Stimulated activated CD4-positive, alpha-beta T cell treated with anti-CD3 and anti-CD28 coated beads, Interleukin-4, amount 100 ng/mL, for 4 hours (primary cell): ENCODE measurements around the gene CTSO.
"Not testable (repeated sequence)": the region's sequence is repeated elsewhere in the genome, so short reads cannot be mapped to it uniquely, and the experiment has no call there.

ENCODE experiments used
- DNase-seq, 2 experiments: peaks; one replicate each; pipeline ENCODE4 v3.0.0-alpha.2; 2020

Gene CTSO

GRCh38 chr4:155904331-155904730 is 49.3 kb downstream of the CTSO start:
- DNase-seq, result no peak

DNA sequence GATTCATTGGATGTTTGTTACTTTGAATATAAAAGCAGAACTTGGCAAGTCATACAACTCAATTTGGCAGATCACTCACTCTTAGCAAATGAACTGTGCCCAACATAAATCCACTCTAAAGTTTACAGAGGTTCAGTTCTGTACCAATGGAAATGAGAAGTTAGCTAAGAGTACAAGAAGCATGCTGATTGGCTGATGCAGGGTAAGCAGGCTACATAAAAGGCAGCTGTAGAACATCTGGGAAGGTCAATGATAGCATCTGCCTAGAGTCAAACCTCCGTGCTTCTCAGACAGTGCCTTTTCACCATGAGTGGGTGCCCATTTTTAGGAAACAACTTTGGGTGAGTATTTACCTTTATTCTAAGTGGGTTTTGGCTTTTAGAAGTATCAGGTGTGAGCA is 50.2 kb downstream of the CTSO start, which contains the start of gene TDO2:
Gene TDO2, plus strand, starts transcription at position 244 of the 400 bp plus-strand sequence. Its CDS starts 63 bp downstream, at position 307.
- DNase-seq, result no peak

DNA sequence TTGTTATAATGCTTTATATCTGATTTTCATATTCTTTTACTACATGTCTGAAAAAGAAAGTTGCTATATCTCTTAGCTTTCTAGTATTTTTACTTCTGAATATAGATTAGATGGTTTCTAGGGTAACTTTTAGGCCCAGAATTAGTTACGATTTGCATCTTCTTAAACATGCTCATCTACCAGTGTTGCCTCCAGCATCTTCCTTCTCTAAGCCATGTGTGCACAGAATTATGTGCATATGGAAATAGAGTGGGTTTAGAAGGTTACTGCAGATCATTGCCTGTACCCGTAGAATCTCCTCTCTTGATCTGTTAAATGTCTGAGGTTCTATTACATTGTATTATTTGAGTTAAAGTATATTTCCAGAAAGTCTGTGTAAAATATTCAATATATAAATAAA is 52.7 kb downstream of the CTSO start:
- DNase-seq, result no peak

GRCh38 chr4:155900381-155900780 is 53.3 kb downstream of the CTSO start:
- no peak for DNase-seq

DNA sequence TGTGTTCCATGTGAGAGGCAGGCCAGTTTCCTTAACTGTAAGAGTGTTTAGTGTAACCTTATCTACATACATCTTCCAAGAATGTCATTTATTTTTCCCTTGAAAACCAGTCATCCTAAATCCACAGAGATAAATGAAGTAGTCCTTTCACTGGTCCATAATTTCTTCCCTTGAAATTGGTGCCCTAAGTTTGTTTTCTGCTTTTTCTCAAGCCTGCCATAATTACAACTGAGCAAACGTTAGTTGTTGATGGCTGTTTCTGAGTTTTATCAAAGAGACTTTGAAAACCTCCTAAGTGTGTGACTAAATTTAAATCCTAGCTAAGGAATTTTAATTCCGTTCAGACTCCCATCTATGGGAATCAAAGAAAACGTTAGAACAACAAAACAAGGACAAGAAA is 53.8 kb downstream of the CTSO start:
- DNase-seq, result no peak

DNA sequence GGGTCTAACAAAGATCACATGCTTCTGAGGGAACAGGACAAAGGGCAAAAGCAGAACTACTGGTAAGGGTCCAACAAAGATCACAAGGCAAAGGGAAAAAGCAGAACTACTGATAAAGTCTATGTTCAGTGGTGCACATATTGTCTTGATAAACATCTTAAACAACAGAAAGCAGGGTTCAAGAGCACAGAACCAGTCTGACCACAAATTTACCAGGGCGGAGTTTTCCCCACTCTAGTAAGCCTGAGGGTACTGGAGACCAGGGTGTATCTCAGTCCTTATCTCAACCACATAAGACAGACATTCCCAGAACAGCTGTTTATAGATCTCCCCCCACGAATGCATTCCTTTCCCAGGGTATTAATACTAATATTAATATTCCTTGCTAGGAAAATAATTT is 55.3 kb downstream of the CTSO start:
- not testable (repeated sequence) for DNase-seq

DNA sequence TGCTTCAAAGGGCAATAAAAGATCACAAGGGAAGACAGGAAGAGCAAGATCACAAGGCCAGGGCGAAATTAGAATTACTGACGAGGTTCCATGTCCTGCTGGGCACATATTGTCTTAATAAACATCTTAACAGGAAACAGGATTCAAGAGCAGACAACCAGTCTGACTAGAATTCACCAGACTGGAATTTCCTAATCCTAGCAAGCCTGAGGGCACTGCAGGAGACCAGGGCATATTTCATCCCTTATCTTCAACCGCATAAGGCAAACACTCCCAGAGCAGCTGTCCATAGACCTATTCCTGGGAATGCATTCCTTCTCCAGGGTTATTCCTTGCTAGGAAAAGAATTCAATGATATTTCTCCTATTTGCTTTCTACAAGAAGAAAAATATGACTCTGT is 62.6 kb downstream of the CTSO start:
- DNase-seq, result no peak

DNA sequence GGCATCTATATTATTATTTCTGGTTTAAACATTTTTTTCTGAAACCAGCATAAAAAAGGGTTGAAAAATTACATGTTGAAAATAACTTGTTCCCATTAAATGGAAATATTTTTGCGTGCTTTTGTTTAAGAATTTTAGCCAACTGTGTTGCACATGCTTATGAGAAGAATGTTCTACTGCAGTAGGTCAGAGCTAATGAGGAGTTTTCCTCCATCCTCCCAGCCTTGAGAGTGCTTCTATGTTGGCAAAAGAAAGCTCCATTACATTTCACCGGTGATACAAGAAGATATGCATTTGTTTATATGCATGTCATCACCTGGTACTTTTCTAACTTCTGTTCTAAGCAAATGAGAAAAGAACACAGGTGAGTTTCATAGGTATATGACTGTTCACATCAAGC is 63.7 kb downstream of the CTSO start:
- no peak for DNase-seq

DNA sequence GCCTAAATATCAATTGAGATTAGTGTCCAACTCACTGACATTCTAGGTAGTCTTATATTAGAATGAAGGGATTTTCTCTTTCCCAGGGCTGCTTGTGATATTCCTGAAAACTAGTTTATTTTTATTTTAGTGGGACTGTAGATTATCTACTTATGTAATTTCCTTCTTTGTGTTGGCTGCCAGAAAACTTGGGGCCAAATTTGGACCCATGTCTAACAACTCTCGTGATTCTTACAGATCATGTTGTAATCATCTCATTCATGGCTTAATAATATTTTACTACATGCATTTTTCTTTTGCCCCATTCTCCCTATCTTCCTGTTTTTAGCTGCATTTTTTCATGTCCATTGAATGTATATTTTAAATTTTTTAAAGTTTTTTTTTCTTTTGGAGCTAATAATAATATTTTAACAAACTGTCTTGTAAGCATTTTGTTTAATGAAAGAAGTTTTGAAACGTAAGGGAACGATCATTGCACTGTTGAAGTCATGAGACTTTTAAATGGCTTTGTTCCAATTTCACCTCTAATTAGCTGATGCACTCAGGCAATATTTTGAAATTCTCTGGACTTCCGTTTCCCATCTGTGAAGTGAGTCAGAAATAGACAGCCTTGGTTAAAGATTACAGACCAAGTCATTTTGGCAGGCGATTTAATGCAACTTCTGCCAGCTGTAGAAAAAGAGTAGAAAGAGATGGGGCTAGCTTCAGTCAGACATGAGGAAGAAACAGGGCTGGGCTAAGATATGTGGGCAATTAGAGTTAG is 64.5 kb downstream of the CTSO start:
- no peak for DNase-seq

DNA sequence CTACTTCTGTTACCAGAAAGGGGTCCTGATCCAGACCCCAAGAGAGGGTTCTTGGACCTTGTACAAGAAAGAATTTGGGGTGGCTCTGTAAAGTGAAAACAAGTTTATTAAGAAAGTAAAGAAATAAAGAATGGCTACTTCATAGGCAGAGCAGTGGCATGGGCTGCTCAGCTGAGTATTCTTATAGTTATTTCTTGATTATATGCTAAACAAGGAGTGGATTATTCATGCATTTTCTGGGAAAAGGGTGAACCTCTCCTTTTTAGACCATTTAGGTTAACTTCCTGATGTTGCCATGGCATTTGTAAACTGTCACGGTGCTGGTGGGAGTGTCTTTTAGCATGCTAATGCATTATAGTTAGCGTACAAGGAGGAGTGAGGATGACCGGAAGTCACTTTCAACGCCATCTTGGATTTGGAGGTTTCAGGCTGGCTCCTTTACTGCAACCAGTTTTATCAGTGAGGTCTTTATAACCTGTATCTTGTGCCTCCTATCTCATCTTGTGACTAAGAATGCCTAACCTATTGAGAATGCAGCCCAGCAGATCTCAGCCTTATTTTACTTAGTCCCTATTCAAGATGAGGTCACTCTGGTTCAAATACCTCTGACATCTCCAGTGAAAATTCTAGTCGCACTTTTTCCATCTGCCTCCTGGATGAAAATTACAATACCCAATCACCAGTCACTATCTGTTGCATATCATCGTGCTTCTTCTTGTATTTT is 65.7 kb downstream of the CTSO start:
- no peak for DNase-seq

DNA sequence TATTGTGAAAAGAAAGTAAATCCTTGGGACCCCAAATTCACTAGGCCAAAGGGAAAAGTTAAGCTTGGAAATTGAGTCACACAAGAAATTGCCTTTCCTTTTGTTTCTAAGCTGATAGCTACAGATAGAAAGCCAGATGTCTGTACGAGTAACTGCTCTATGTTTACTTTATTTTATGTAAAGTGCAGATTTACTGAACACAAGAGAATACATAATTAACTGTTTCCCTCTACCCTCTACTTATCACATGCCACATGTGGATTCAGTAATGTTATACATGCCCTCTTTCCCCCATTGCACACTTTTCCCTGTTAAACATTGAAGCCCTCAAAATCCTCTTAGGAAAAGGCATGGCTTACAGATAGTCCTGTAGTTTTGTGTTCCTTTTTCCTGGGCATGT is 66.6 kb downstream of the CTSO start:
- no peak for DNase-seq

DNA sequence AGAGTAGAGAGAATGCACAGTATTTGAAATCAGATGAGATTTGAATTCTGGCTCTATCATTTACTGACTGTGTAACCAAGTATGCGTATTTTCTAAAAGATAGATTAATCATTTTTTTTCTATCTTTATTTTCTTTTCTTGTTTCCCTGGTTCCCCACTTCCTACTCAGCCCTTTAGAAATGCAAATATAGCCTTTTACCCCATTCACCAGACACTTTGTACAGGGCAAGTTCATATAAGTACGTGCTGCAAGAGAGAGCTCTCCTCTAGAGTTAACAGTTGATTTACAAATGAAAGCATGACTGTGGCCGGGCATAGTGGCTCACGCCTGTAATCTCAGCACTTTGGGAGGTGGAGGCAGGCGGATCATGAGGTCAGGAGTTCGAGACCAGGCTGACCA is 68.0 kb downstream of the CTSO start:
- no peak for DNase-seq

- no peak for DNase-seq
Observed at GRCh38 chr4:155883895-155884294, 69.8 kb downstream of the CTSO start.

- no peak for DNase-seq
Observed at GRCh38 chr4:155881555-155881954, 72.1 kb downstream of the CTSO start.

DNA sequence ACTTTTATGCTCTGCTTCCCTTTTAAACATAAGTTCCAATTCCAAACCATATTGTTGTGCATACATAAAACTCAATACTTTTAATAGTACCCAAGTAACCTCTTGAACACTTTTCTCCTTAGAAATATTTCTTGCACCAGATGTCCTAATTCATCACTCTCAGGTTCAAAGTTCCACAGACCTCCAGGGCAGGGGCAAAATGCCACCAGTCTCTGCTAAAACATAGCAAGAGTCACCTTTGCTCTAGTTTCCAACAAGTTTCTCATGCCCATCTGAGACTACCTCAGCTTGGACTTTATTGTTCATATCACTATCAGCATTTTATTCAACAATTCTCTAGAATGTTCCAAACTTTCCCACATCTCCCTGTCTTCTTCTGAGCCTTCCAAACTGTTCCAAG is 73.9 kb downstream of the CTSO start:
- no peak for DNase-seq

DNA sequence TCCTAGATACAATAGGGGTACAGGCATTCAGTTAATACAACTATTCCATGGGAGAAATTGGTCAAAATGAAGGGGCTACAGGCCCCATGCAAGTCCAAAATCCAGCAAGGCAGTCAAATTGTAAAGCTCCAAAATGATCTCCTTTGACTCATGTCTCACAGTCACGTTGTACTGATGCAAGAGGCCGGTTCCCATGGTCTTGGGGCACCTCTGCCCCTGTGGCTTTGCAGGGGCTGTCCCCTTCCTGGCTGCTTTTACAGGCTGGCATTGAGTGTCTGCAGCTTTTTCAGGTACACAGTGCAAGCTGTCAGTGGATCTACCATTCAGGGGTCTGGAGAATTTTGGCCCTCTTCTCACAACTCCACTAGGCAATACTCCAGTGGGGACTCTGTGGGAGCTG is 75.1 kb downstream of the CTSO start:
- no peak for DNase-seq

DNA sequence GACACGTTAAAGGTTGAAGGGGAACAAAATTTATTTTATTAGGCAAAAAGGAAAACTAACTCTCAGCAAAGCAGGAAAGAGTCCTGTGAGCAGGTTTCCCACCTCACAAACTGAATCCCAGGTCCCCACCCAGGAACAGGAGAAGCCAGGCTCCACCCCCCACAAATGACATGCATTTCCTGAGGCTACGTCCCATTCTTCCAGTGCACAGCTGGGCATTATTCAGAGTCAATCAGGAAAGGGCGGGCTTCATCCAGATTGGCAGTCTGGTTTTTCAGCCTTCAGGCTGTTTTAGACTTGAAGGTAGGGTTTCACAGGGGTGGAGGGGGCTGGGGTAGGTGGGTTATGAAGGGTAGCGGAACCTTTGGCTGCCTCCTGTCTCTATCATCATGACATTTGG is 75.7 kb downstream of the CTSO start:
- DNase-seq, result no peak

DNA sequence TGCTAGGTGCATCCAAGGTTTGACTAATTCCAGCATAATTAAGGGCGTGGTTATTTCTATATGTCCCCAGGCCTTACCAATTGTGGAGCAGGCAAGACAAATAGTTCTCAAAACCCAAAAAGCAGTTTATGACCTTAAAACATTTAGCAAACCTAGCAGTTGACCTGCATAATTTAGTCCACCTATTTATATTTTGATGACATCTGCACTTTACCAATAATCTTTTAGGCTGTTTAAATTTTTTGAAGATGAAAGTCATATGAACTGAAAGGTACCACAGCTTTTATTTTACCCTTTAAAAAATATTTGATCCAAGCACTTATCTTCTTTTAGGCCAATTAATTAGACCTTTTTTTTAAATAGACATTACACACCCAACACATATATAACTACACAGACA is 77.8 kb downstream of the CTSO start:
- DNase-seq, result no peak
